ENCODE measurements around the gene CCNK.

DNA sequence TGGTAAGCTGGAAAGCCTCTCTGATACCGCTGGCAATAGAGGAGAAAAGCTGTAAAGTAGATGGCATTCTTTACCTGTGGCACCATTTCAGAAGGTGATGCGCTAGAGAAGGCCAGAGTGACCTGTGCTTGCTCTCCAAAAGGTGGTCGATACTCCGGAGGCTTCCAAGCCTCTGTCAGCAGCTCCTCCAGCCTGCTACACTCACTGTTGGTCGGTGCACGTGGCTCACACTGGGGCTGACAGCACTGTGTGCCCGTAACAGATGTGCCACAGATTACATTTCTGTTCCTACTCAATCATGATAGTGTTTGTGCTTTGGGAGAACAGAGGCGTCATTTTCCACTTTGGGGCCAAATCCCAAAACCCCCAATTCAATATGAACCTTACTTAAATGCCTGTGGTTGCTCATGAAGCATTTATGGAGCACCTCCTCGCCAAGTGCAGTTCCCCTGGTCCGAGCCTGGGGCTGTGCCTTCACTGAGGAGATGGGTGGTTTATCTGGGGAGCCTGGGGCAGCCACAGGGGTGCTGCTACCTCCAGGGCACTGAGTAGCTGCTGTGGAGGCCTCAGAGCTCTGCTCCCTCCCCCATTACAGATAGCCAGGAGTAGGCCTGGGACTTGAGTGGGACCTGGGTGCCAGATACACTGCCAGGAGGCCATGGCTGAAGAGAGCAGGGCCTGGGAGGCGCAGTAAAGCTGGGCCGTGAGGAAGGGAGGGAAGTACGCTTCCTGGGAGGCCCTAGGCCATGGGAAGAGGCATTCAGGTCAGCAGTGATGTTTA lies 26.8 kb downstream of the CCNK start:
- TF ChIP-seq CTCF (IDR thresholded peaks at IDR 0.05), result no peak
- no peak for TF ChIP-seq POLR2A (IDR thresholded peaks at IDR 0.05)

Measured in Peyer's patch (tissue), 4 donors.